ENCODE data around the gene ST6GALNAC2. TPM values are rescaled to one million over a fixed set of nuclear protein-coding genes. Genes with fewer than 3 reads are reported as not detected.
"Not testable (repeated sequence)": the region's sequence is repeated elsewhere in the genome, so short reads cannot be mapped to it uniquely, and the experiment has no call there.

ST6GALNAC2 gene
- total RNA-seq (2014; rRNA removed; shearing (Covaris generic)), result 0.84 TPM in 1 of 2 replicates, not detected in the other

- DNase-seq (ENCODE audit: low read depth in 1 of 2, low spot score in 2 of 2), result peak; percentile 72
- peak within 1 kb of the TSS; percentile 41 for H3K4me3 ChIP-seq
These were observed at the start of gene ST6GALNAC2 for GRCh38 chr17:76585649-76586593. Gene ST6GALNAC2 (minus strand): TSS chr17:76585860. CDS start chr17:76585808, 52 bp downstream.

GRCh38 chr17:76635039-76635438 is 49.4 kb upstream of the ST6GALNAC2 start:
- no peak overlapping the region for H3K27ac ChIP-seq
- H3K4me1 ChIP-seq (replicated peaks), result peaks cover 15% of the 10 kb centered on the region
- H3K4me3 ChIP-seq, result no peak overlapping the region
- no peaks in the 10 kb centered on the region for H3K36me3 ChIP-seq
- no peaks in the 10 kb centered on the region for H3K9me3 ChIP-seq (replicated peaks)
- H3K27me3 ChIP-seq (replicated peaks), result no peaks in the 10 kb centered on the region
- DNase-seq (ENCODE audit: low read depth in 1 of 2, low spot score in 2 of 2), result peak in 1 of 2 experiments; percentile 30

More at GRCh38 chr17:76585649-76586593, at the start of gene ST6GALNAC2:
- no peaks in the 10 kb centered on the region for H3K36me3 ChIP-seq
- peaks cover 14% of the 10 kb centered on the region for H3K4me1 ChIP-seq (replicated peaks)
- peaks cover 17% of the 10 kb centered on the region for H3K27me3 ChIP-seq (replicated peaks)
- H3K9me3 ChIP-seq (replicated peaks), result peaks cover 13% of the 10 kb centered on the region; the same call in 1 of the 2 replicates
- H3K27ac ChIP-seq, result no peak within 1 kb of the TSS

DNA sequence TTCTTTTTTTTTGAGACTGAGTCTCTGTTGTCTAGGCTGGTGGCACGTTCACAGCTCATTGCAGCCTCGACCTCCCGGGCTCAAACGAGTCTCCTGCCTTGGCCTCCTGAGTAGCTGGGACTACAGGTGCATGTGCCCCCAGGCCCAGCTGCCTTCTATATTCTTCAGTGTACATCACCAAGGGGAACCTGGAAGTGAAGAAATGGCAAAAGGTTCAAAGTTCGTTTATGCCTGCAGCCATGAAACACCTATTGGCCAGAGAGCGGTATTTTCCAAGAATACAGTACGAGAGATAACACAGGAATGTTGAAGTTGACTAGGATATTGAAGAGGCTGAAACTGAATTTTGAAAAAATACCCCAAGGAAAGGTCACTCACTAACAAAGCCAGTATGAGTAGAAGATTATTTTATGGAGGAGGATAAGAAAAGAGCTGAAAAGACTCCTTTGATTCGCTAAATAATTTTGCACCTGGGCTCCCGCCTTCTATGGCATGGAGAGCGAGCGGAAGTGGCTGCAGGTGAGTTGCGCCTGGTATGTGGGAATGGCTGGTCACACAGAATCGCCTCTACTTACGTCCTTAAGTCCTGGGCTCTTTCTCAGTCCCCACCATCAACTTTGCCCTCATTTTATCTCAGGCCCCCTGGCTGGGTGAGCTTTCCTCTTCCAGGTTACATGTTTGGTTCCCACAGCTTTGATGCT is 48.1 kb upstream of the ST6GALNAC2 start:
- Histone ChIP-seq H3K27ac (no peak overlapping the region), H3K36me3 (no peaks in the 10 kb centered on the region), H3K4me1 (replicated peaks) (peaks cover 15% of the 10 kb centered on the region), H3K4me3 (no peak overlapping the region), H3K9me3 (replicated peaks) (no peaks in the 10 kb centered on the region), H3K27me3 (replicated peaks) (no peaks in the 10 kb centered on the region)
- no peak for DNase-seq (ENCODE audit: low read depth in 1 of 2, low spot score in 2 of 2)

- Histone ChIP-seq H3K9me3 (replicated peaks) (no peaks in the 10 kb centered on the region), H3K4me1 (replicated peaks) (peaks cover 15% of the 10 kb centered on the region), H3K36me3 (no peaks in the 10 kb centered on the region), H3K27me3 (replicated peaks) (no peaks in the 10 kb centered on the region), H3K4me3 (no peak overlapping the region), H3K27ac (no peak overlapping the region)
- DNase-seq (ENCODE audit: low read depth in 1 of 2, low spot score in 2 of 2), result no peak
These were observed 46.3 kb upstream of the ST6GALNAC2 start for GRCh38 chr17:76631821-76632565.

GRCh38 chr17:76630151-76630550 is 44.5 kb upstream of the ST6GALNAC2 start:
- DNase-seq (ENCODE audit: low read depth in 1 of 2, low spot score in 2 of 2), result no peak
- H3K4me1 ChIP-seq (replicated peaks), result peaks cover 5% of the 10 kb centered on the region
- no peaks in the 10 kb centered on the region for H3K27me3 ChIP-seq (replicated peaks)
- no peak overlapping the region for H3K27ac ChIP-seq
- no peaks in the 10 kb centered on the region for H3K36me3 ChIP-seq
- no peak overlapping the region for H3K4me3 ChIP-seq
- H3K9me3 ChIP-seq (replicated peaks), result no peaks in the 10 kb centered on the region

GRCh38 chr17:76627510-76627909 is 41.9 kb upstream of the ST6GALNAC2 start:
- H3K27me3 ChIP-seq (replicated peaks), result no peaks in the 10 kb centered on the region
- H3K36me3 ChIP-seq, result no peaks in the 10 kb centered on the region
- no peak for DNase-seq (ENCODE audit: low read depth in 1 of 2, low spot score in 2 of 2)
- no peak overlapping the region for H3K27ac ChIP-seq
- no peak overlapping the region for H3K4me3 ChIP-seq
- peaks cover 9% of the 10 kb centered on the region for H3K4me1 ChIP-seq (replicated peaks)
- no peaks in the 10 kb centered on the region for H3K9me3 ChIP-seq (replicated peaks)

GRCh38 chr17:76626442-76626841 is 40.8 kb upstream of the ST6GALNAC2 start:
- H3K36me3 ChIP-seq, result no peaks in the 10 kb centered on the region
- H3K27me3 ChIP-seq (replicated peaks), result no peaks in the 10 kb centered on the region
- DNase-seq (ENCODE audit: low read depth in 1 of 2, low spot score in 2 of 2), result no peak
- H3K4me3 ChIP-seq, result no peak overlapping the region
- peaks cover 9% of the 10 kb centered on the region for H3K4me1 ChIP-seq (replicated peaks)
- H3K27ac ChIP-seq, result no peak overlapping the region
- no peaks in the 10 kb centered on the region for H3K9me3 ChIP-seq (replicated peaks)

DNA sequence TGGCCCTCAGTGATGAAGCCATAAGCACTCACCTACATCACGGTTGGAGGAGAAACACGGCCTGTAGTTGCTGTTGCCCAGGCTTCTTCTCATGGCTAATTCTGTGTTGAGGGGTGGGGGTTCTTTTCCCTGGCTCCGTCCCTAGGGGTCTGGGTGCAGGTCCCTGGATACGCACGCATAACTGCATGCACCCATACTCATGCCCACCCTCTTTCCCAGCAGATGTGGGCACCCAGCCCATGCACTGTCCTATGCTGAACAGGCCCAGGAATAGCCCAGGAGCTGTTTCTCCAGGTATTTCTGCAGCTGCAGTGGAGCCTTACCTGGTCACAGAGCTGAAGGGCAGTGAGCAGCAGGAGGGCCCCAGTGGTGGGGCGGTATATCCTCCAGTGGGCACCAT is 39.8 kb upstream of the ST6GALNAC2 start:
- Histone ChIP-seq H3K4me3 (no peak overlapping the region), H3K4me1 (replicated peaks) (peaks cover 9% of the 10 kb centered on the region), H3K27ac (no peak overlapping the region), H3K36me3 (no peaks in the 10 kb centered on the region), H3K9me3 (replicated peaks) (no peaks in the 10 kb centered on the region), H3K27me3 (replicated peaks) (no peaks in the 10 kb centered on the region)
- DNase-seq (ENCODE audit: low read depth in 1 of 2, low spot score in 2 of 2), result no peak

DNA sequence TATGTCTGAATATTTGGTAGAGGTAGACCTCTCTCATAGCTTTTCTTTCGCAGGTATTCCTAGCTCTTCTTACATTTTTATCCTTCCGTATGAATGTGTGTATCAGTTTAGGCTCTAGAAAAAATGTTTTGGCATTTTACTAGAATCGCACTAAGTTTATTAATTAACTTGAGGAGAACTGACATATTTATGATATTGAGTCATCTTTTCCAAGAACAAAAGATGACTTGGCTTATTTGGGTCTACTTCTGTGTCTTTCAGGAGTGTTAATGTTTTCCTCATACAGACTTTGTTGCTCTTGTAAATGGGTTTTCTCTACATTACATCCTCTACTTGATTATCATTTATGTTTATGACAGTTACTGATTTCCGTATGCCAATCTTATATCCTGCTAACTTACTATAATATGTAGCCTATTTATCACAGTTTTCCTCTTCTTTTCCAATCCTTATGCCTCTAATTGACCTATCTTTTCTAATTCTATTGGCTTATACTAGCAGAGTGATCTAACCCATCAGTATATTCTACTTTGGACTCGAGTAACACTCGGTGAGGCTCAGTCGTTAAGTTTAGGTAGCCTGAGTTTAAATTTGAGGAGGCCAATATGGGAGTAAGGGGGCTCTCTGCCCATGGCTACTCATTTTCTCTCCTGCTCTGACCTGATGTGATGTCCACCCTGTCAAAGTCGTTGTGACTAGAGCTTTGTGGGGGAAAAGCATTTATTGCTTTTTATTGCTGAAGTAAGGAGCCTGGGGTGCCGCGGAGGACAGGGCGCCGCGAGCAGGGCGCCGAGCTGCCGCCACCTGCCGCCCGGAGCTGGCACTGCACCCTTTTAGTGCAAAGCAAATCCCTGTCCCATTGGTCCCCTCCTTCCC is 37.8 kb upstream of the ST6GALNAC2 start:
- no peak overlapping the region for H3K4me3 ChIP-seq
- no peaks in the 10 kb centered on the region for H3K9me3 ChIP-seq (replicated peaks)
- peaks cover 9% of the 10 kb centered on the region for H3K4me1 ChIP-seq (replicated peaks)
- no peaks in the 10 kb centered on the region for H3K27me3 ChIP-seq (replicated peaks)
- no peak overlapping the region for H3K27ac ChIP-seq
- H3K36me3 ChIP-seq, result no peaks in the 10 kb centered on the region
- peak; percentile 64 to 85 for DNase-seq (ENCODE audit: low read depth in 1 of 2, low spot score in 2 of 2)

DNA sequence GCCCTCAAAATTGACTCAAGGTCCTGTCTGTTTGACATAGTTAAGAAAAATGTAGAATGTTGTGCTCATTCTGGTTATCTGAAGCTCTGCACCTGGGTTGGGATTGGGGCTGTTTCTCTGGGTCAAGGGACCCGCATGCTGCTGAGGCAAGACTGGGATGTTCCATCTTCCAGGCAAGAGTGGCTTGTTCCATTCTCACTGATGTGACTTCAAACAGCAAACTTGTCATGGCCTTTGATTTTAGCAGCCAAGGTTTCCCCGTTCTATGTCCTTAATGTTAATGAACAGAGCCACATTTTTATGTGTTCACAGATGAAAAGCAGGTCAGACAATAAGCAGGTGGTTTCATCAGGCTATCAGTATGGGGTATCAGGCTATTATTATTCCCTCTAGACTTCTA is 32.2 kb upstream of the ST6GALNAC2 start:
- DNase-seq (ENCODE audit: low read depth in 1 of 2, low spot score in 2 of 2), result no peak
- no peaks in the 10 kb centered on the region for H3K4me1 ChIP-seq (replicated peaks)
- H3K27me3 ChIP-seq (replicated peaks), result no peaks in the 10 kb centered on the region
- peaks cover 3% of the 10 kb centered on the region; the same call in 1 of the 2 replicates for H3K9me3 ChIP-seq (replicated peaks)
- H3K27ac ChIP-seq, result no peak overlapping the region
- H3K4me3 ChIP-seq, result no peak overlapping the region
- no peaks in the 10 kb centered on the region for H3K36me3 ChIP-seq

- DNase-seq (ENCODE audit: low read depth in 1 of 2, low spot score in 2 of 2), result no peak
- Histone ChIP-seq H3K4me3 (no peak overlapping the region), H3K27me3 (replicated peaks) (no peaks in the 10 kb centered on the region), H3K4me1 (replicated peaks) (no peaks in the 10 kb centered on the region), H3K27ac (no peak overlapping the region), H3K36me3 (no peaks in the 10 kb centered on the region), H3K9me3 (replicated peaks) (peaks cover 3% of the 10 kb centered on the region)
These were observed 29.4 kb upstream of the ST6GALNAC2 start for GRCh38 chr17:76614912-76615617.

GRCh38 chr17:76614064-76614759 is 28.6 kb upstream of the ST6GALNAC2 start:
- H3K27ac ChIP-seq; H3K4me1 ChIP-seq (replicated peaks); H3K4me3 ChIP-seq; DNase-seq (ENCODE audit: low read depth in 1 of 2, low spot score in 2 of 2); H3K36me3 ChIP-seq; H3K27me3 ChIP-seq (replicated peaks); H3K9me3 ChIP-seq (replicated peaks): not testable (repeated sequence)
